HCT116 (cell line): ENCODE results near the gene INTS2. TPM values are rescaled to one million over a fixed set of nuclear protein-coding genes. Genes with fewer than 3 reads are reported as not detected.

Experiments
- ATAC-seq: fragments of 200-7000 bp; cut with Tn5 transposase; 2 replicates; pipeline ENCODE4 v1.9.1; 2020; ENCODE audit warnings: mild to moderate bottlenecking, moderate library complexity
- BruUV-seq: library from RNA; stranded (reverse); fragments of 400-500 nt; replicated peaks from 2 replicates; lab custom pipeline; 2021; lab: Mats Ljungman, UMichigan
- CTCF ChIA-PET: fragments of 300-600 bp; sonication (Branson Sonifier 250); formaldehyde crosslinking; loops from one replicate; lab custom pipeline; 2021; ENCODE audit warnings: antibody characterized with exemption; lab: Charles Lee
- POLR2A ChIA-PET: fragments of 300-600, 350-600 bp; sonication (Branson Sonifier 250); formaldehyde crosslinking; loops from one replicate; lab custom pipeline; 2021; ENCODE audit warnings: antibody characterized with exemption; lab: Charles Lee
- RAD21 ChIA-PET, 2 experiments: fragments of 300-600 bp; sonication (Branson Sonifier 250); formaldehyde crosslinking; loops; one replicate each; lab custom pipeline; 2023; ENCODE audit warnings: low total read pairs in 2 of 2; ENCODE audit not compliant: uncharacterized antibody in 2 of 2, unreplicated experiment in 2 of 2, low non-redundant PET in 1 of 2; lab: Charles Lee
- DNase-seq: peaks from one replicate; pipeline ENCODE4 v3.0.0-alpha.2; 2010; ENCODE audit warnings: low read depth, low spot score
- H2AFZ ChIP-seq: fragments of 200-600 bp; shearing (Covaris generic), sonication (generic); 2 replicates; pipeline ENCODE4 v1.6.1; 2017; ENCODE audit warnings: low read depth, mixed run types, mixed read lengths, antibody characterized with exemption, low read length; ENCODE audit not compliant: poor library complexity, severe bottlenecking
- H3K27ac ChIP-seq: 2 replicates; pipeline ENCODE4 v1.5.1; 2012; ENCODE audit warnings: low read depth, low read length
- H3K27me3 ChIP-seq: fragments of 200-600 bp; sonication (generic); 2 replicates; pipeline ENCODE4 v1.6.1; 2016; ENCODE audit warnings: mixed run types, low read length, mixed read lengths; ENCODE audit not compliant: insufficient read depth
- H3K36me3 ChIP-seq, 2 experiments: fragments of 200-500 bp in 1 of 2; fragments of 200-600 bp in 1 of 2; sonication (Bioruptor generic) in 1 of 2; sonication (generic) in 1 of 2; 2 replicates each; pipeline versions ENCODE4 v1.5.1 to v1.6.1; 2014 to 2016; ENCODE audit warnings: low read length in 2 of 2, inconsistent platforms in 1 of 2, mixed read lengths in 1 of 2, mixed run types in 1 of 2; ENCODE audit not compliant: insufficient read depth in 2 of 2, control insufficient read depth in 1 of 2
- H3K4me1 ChIP-seq, 2 experiments: fragments of 200-600 bp in 1 of 2; sonication (generic) in 1 of 2; 2 replicates each; pipeline versions ENCODE4 v1.5.1 to v1.6.1; 2012 to 2017; ENCODE audit warnings: low read length in 2 of 2, inconsistent platforms in 1 of 2, mild to moderate bottlenecking in 1 of 2, mixed read lengths in 1 of 2, mixed run types in 1 of 2, moderate library complexity in 1 of 2; ENCODE audit not compliant: insufficient read depth in 2 of 2, control insufficient read depth in 1 of 2
- H3K4me2 ChIP-seq: fragments of 200-600 bp; sonication (generic); 2 replicates; pipeline ENCODE4 v1.6.1; 2017; ENCODE audit warnings: mixed run types, low read length, mixed read lengths
- H3K4me3 ChIP-seq, 2 experiments: fragments of 200-600 bp in 1 of 2; sonication (generic) in 1 of 2; replicated peaks in 1 of 2; 2 replicates each; pipeline ENCODE4 v1.5.1; 2011 to 2016; ENCODE audit warnings: low read length in 2 of 2, control low read depth in 1 of 2, low read depth in 1 of 2, mild to moderate bottlenecking in 1 of 2, mixed read lengths in 1 of 2, mixed run types in 1 of 2
- H3K79me2 ChIP-seq: fragments of 200-600 bp; sonication (generic); 2 replicates; pipeline ENCODE4 v1.6.1; 2017; ENCODE audit warnings: mild to moderate bottlenecking, mixed run types, low read length, moderate library complexity, mixed read lengths; ENCODE audit not compliant: insufficient read depth
- H3K9ac ChIP-seq: fragments of 200-600 bp; sonication (generic); 2 replicates; pipeline ENCODE4 v1.6.1; 2016; ENCODE audit warnings: low read length, mixed read lengths
- H3K9me2 ChIP-seq: fragments of 200-600 bp; sonication (generic), shearing (Covaris generic); 2 replicates; pipeline ENCODE4 v1.6.1; 2017; ENCODE audit warnings: mixed run types, mild to moderate bottlenecking, moderate library complexity; ENCODE audit not compliant: insufficient read depth
- H3K9me3 ChIP-seq, 2 experiments: fragments of 200-500 bp in 1 of 2; fragments of 200-600 bp in 1 of 2; sonication (Bioruptor generic) in 1 of 2; sonication (generic) in 1 of 2; 2 replicates each; pipeline ENCODE4 v1.6.1; 2014 to 2017; ENCODE audit warnings: low read length in 2 of 2, mixed read lengths in 2 of 2, inconsistent platforms in 1 of 2, low read depth in 1 of 2, mild to moderate bottlenecking in 1 of 2, mixed run types in 1 of 2, moderate library complexity in 1 of 2; ENCODE audit not compliant: control insufficient read depth in 1 of 2, insufficient read depth in 1 of 2
- H4K20me1 ChIP-seq: fragments of 200-600 bp; sonication (generic), shearing (Covaris generic); 2 replicates; pipeline ENCODE4 v1.6.1; 2017; ENCODE audit warnings: mixed run types, mild to moderate bottlenecking, moderate library complexity; ENCODE audit not compliant: insufficient read depth
- CBX3 ChIP-seq: IDR thresholded peaks from 2 replicates; pipeline ENCODE4 v1.6.1; 2012; ENCODE audit warnings: low read depth
- EZH2 ChIP-seq: fragments of 200-600 bp; sonication (generic); IDR thresholded peaks from 2 replicates; pipeline ENCODE4 v1.6.1; 2017; ENCODE audit warnings: antibody characterized with exemption, mixed run types
- FOSL1 ChIP-seq: IDR thresholded peaks from 2 replicates; pipeline ENCODE4 v1.6.1; 2012; ENCODE audit warnings: low read depth
- JUND ChIP-seq: IDR thresholded peaks from 2 replicates; pipeline ENCODE4 v1.6.1; 2012
- POLR2A ChIP-seq: IDR thresholded peaks from 2 replicates; pipeline ENCODE4 v1.7.0; 2011; ENCODE audit warnings: borderline replicate concordance; ENCODE audit not compliant: insufficient read depth, insufficient read length; ENCODE audit errors: extremely low read depth
- POLR2AphosphoS5 ChIP-seq: IDR thresholded peaks from 2 replicates; pipeline ENCODE4 v1.6.1; 2011; ENCODE audit warnings: mild to moderate bottlenecking, low read depth, low read length, moderate library complexity
- SP1 ChIP-seq: IDR thresholded peaks from 2 replicates; pipeline ENCODE4 v1.6.1; 2012; ENCODE audit warnings: low read depth
- SRF ChIP-seq: IDR thresholded peaks from 2 replicates; pipeline ENCODE4 v1.6.1; 2012; ENCODE audit warnings: low read depth
- TCF7L2 ChIP-seq: IDR thresholded peaks from 2 replicates; pipeline ENCODE4 v1.7.0; 2011; ENCODE audit warnings: borderline replicate concordance, inconsistent platforms; ENCODE audit not compliant: insufficient read depth, insufficient read length; ENCODE audit errors: extremely low read depth
- YY1 ChIP-seq: IDR thresholded peaks from 2 replicates; pipeline ENCODE4 v1.6.1; 2011; ENCODE audit warnings: low read length, low read depth, moderate library complexity, mild to moderate bottlenecking; ENCODE audit not compliant: insufficient replicate concordance; ENCODE audit errors: extremely low read depth
- ZFX ChIP-seq: fragments of 450-650 bp; IDR thresholded peaks from 2 replicates; pipeline ENCODE4 v1.6.1; 2017
- ZNF274 ChIP-seq: fragments of 200-500 bp; sonication (Bioruptor generic); IDR thresholded peaks from 2 replicates; pipeline ENCODE4 v1.6.1; 2014; ENCODE audit warnings: mild to moderate bottlenecking, low read depth, low read length, inconsistent platforms
- intact Hi-C: fragments of 100-400 bp; cut with micrococcal nuclease; formaldehyde crosslinking; loops from 2 replicates; pipeline ENCODE4 v1.10.0; 2022
- total RNA-seq: library from RNA; stranded (reverse); gene quantifications from one replicate; pipeline ENCODE4 v1.2.1, GENCODE V29; 2021; ENCODE audit not compliant: unreplicated experiment
- TF ChIP-seq, protein P1 (sequence below), 3 experiments: fragments of 200-600 bp in 1 of 3; sonication (generic) in 1 of 3; IDR thresholded peaks in 2 of 3; conservative IDR thresholded peaks in 1 of 3; 2 replicates each; pipeline ENCODE4 v1.5.1; 2012 to 2017; ENCODE audit warnings: low read depth in 2 of 3, low read length in 2 of 3, antibody characterized with exemption in 1 of 3, borderline replicate concordance in 1 of 3, control low read depth in 1 of 3, mild to moderate bottlenecking in 1 of 3, mixed read lengths in 1 of 3, mixed run types in 1 of 3, moderate library complexity in 1 of 3; ENCODE audit not compliant: insufficient read depth in 1 of 3
- TF ChIP-seq, protein P2 (sequence below): IDR thresholded peaks from 2 replicates; pipeline ENCODE4 v1.6.1; 2012; ENCODE audit warnings: low read depth
- TF ChIP-seq, protein P3 (sequence below): IDR thresholded peaks from 2 replicates; pipeline ENCODE4 v1.6.1; 2011; ENCODE audit warnings: mild to moderate bottlenecking, low read length, moderate library complexity; ENCODE audit not compliant: insufficient replicate concordance; ENCODE audit errors: extremely low read depth
- TF ChIP-seq, protein P4 (sequence below): IDR thresholded peaks from 2 replicates; pipeline ENCODE4 v1.6.1; 2012

The INTS2 gene
- total RNA-seq, 1 experiment from 2014 or later = 40.5 TPM

DNA sequence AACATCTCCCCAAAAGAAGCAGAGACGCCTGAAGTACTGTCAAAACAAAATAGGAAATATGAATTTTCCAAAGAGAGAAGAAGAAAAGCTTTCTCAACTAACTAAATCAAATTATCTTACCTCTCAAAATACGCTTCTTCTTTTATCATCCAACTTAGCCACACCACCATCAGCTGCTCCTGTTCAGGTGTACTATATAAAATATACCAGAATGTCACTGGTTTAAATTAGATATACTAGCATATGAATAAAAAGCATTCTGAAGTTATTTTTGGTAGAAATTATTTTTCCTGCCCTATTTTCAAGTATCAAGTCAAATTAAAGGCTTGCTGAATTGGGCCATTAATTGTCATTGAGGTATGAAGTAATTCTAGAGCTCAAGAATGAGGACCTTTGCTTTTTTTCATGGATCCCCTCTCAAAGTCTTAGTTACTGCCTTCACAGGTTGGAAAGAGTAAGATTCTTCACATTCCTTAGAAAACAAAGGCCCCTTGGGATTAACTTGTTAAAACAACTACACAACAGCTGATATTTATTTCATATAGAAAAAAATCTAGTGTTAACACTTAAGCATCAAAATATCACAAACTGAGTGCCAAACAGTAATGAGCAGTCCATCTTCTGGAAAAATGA lies 30.1 kb downstream of the INTS2 start:
- Histone ChIP-seq H4K20me1 (no peaks in the 10 kb centered on the region), H3K4me3 (no peak overlapping the region), H3K27ac (no peak overlapping the region), H3K79me2 (no peaks in the 10 kb centered on the region), H3K9ac (no peak overlapping the region), H2AFZ (no peak overlapping the region), H3K4me1 (no peaks in the 10 kb centered on the region), H3K9me3 (no peaks in the 10 kb centered on the region), H3K9me2 (no peaks in the 10 kb centered on the region), H3K36me3 (peaks cover 7 to 26% of the 10 kb centered on the region in 2 experiments; a peak in 3 of 4 replicates), H3K4me2 (no peak overlapping the region), H3K27me3 (no peaks in the 10 kb centered on the region)
- DNase-seq = no peak
- POLR2A ChIA-PET = no interaction called here
- TF ChIP-seq CBX3 (no peak), TCF7L2 (no peak), SRF (no peak), YY1 (no peak), POLR2AphosphoS5 (no peak), ZFX (no peak), FOSL1 (no peak), ZNF274 (no peak), SP1 (no peak), POLR2A (no peak), JUND (no peak), EZH2 (no peak)
- TF ChIP-seq, protein P1, sequence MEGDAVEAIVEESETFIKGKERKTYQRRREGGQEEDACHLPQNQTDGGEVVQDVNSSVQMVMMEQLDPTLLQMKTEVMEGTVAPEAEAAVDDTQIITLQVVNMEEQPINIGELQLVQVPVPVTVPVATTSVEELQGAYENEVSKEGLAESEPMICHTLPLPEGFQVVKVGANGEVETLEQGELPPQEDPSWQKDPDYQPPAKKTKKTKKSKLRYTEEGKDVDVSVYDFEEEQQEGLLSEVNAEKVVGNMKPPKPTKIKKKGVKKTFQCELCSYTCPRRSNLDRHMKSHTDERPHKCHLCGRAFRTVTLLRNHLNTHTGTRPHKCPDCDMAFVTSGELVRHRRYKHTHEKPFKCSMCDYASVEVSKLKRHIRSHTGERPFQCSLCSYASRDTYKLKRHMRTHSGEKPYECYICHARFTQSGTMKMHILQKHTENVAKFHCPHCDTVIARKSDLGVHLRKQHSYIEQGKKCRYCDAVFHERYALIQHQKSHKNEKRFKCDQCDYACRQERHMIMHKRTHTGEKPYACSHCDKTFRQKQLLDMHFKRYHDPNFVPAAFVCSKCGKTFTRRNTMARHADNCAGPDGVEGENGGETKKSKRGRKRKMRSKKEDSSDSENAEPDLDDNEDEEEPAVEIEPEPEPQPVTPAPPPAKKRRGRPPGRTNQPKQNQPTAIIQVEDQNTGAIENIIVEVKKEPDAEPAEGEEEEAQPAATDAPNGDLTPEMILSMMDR (IDR thresholded peaks at IDR 0.05 in 2 of 3, conservative IDR thresholded peaks at IDR 0.05 in 1 of 3; ENCODE audit: borderline replicate concordance in 1 of 3, insufficient read depth in 1 of 3, low read depth in 2 of 3, low read length in 2 of 3) = no peak
- TF ChIP-seq, protein P2, sequence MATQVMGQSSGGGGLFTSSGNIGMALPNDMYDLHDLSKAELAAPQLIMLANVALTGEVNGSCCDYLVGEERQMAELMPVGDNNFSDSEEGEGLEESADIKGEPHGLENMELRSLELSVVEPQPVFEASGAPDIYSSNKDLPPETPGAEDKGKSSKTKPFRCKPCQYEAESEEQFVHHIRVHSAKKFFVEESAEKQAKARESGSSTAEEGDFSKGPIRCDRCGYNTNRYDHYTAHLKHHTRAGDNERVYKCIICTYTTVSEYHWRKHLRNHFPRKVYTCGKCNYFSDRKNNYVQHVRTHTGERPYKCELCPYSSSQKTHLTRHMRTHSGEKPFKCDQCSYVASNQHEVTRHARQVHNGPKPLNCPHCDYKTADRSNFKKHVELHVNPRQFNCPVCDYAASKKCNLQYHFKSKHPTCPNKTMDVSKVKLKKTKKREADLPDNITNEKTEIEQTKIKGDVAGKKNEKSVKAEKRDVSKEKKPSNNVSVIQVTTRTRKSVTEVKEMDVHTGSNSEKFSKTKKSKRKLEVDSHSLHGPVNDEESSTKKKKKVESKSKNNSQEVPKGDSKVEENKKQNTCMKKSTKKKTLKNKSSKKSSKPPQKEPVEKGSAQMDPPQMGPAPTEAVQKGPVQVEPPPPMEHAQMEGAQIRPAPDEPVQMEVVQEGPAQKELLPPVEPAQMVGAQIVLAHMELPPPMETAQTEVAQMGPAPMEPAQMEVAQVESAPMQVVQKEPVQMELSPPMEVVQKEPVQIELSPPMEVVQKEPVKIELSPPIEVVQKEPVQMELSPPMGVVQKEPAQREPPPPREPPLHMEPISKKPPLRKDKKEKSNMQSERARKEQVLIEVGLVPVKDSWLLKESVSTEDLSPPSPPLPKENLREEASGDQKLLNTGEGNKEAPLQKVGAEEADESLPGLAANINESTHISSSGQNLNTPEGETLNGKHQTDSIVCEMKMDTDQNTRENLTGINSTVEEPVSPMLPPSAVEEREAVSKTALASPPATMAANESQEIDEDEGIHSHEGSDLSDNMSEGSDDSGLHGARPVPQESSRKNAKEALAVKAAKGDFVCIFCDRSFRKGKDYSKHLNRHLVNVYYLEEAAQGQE = no peak
- TF ChIP-seq, protein P3, sequence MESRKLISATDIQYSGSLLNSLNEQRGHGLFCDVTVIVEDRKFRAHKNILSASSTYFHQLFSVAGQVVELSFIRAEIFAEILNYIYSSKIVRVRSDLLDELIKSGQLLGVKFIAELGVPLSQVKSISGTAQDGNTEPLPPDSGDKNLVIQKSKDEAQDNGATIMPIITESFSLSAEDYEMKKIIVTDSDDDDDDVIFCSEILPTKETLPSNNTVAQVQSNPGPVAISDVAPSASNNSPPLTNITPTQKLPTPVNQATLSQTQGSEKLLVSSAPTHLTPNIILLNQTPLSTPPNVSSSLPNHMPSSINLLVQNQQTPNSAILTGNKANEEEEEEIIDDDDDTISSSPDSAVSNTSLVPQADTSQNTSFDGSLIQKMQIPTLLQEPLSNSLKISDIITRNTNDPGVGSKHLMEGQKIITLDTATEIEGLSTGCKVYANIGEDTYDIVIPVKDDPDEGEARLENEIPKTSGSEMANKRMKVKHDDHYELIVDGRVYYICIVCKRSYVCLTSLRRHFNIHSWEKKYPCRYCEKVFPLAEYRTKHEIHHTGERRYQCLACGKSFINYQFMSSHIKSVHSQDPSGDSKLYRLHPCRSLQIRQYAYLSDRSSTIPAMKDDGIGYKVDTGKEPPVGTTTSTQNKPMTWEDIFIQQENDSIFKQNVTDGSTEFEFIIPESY = no peak
- TF ChIP-seq, protein P4, sequence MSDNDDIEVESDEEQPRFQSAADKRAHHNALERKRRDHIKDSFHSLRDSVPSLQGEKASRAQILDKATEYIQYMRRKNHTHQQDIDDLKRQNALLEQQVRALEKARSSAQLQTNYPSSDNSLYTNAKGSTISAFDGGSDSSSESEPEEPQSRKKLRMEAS = no peak
- RAD21 ChIA-PET = no interaction called here
- ATAC-seq = no peak
- no TSS peak for BruUV-seq
- CTCF ChIA-PET = no interaction called here
- intact Hi-C loops = no loop called here
